Left lobe of liver (tissue), 2 donors: Measurements from ENCODE around the gene HOXC4. TPM values are rescaled to one million over a fixed set of nuclear protein-coding genes. Genes with fewer than 3 reads are reported as not detected.
"Not testable (repeated sequence)": the region's sequence is repeated elsewhere in the genome, so short reads cannot be mapped to it uniquely, and the experiment has no call there.

Source experiments
- ATAC-seq: fragments of 200-7000 bp; cut with Tn5 transposase; one replicate; pipeline ENCODE4 v1.9.1; 2020; ENCODE audit warnings: mild to moderate bottlenecking, moderate library complexity
- DNase-seq: peaks from one replicate; pipeline ENCODE4 v3.0.0-alpha.2; 2020; ENCODE audit warnings: low spot score
- total RNA-seq: library from RNA; stranded (reverse); gene quantifications from one replicate; pipeline ENCODE4 v1.2.1, GENCODE V29; 2021
- donor health status: DM: no; HTN: no; CAD: no; lungs with moderate emphysema.
- donor health status: DM: no; HTN: yes; CAD: no.

HOXC4 gene
- total RNA-seq, 1 donor from 2014 or later = 0.10 TPM

- no peak for DNase-seq
- ATAC-seq = no peak
These were observed 14.1 kb upstream of the HOXC4 start for GRCh38 chr12:54039417-54040147.

- ATAC-seq = no peak
These were observed 13.5 kb upstream of the HOXC4 start for GRCh38 chr12:54040148-54040494.

GRCh38 chr12:54040648-54041047, 13.0 kb upstream of the HOXC4 start:
- ATAC-seq (no peak), DNase-seq (no peak)

More at GRCh38 chr12:54040148-54040494, 13.5 kb upstream of the HOXC4 start:
- DNase-seq = no peak

GRCh38 chr12:54041097-54041690, 12.4 kb upstream of the HOXC4 start:
- ATAC-seq = no peak
- DNase-seq = no peak

- DNase-seq, ATAC-seq: not testable (repeated sequence)
These were observed 11.6 kb upstream of the HOXC4 start for GRCh38 chr12:54042033-54042432.

- no peak for DNase-seq
- no peak for ATAC-seq
These were observed 10.4 kb upstream of the HOXC4 start for GRCh38 chr12:54042970-54043853.

- ATAC-seq = no peak
- no peak for DNase-seq
These were observed 9.1 kb upstream of the HOXC4 start for GRCh38 chr12:54044425-54045103.

GRCh38 chr12:54045401-54045800, 8.2 kb upstream of the HOXC4 start:
- DNase-seq = no peak
- no peak for ATAC-seq

GRCh38 chr12:54045868-54046521, 7.6 kb upstream of the HOXC4 start:
- DNase-seq (no peak), ATAC-seq (no peak)

GRCh38 chr12:54046809-54047159, 6.9 kb upstream of the HOXC4 start:
- DNase-seq (no peak), ATAC-seq (no peak)

GRCh38 chr12:54047160-54047963, 6.3 kb upstream of the HOXC4 start:
- DNase-seq (no peak), ATAC-seq (no peak)

GRCh38 chr12:54047964-54048303, 5.7 kb upstream of the HOXC4 start:
- ATAC-seq (no peak), DNase-seq (no peak)

GRCh38 chr12:54048406-54049093, 5.1 kb upstream of the HOXC4 start:
- DNase-seq = no peak
- ATAC-seq = no peak

GRCh38 chr12:54049108-54049507, 4.5 kb upstream of the HOXC4 start:
- ATAC-seq (no peak), DNase-seq (no peak)

GRCh38 chr12:54050482-54050810, 3.2 kb upstream of the HOXC4 start:
- DNase-seq (no peak), ATAC-seq (no peak)

GRCh38 chr12:54051026-54051842, 2.4 kb upstream of the HOXC4 start:
- DNase-seq = no peak
- peak; percentile 22 for ATAC-seq

- no peak for ATAC-seq
- DNase-seq = no peak
These were observed 1.7 kb upstream of the HOXC4 start for GRCh38 chr12:54051874-54052437.

GRCh38 chr12:54052438-54053002, 1.1 kb upstream of the HOXC4 start:
- DNase-seq (no peak), ATAC-seq (peak; percentile 11)
